RPMI8226 (cell line): ENCODE results near the gene GDF15.
"Not testable (repeated sequence)": the region's sequence is repeated elsewhere in the genome, so short reads cannot be mapped to it uniquely, and the experiment has no call there.

Experiments
- DNase-seq: peaks from one replicate; pipeline ENCODE4 v3.0.0-alpha.2; 2015

GDF15 gene, protein sequence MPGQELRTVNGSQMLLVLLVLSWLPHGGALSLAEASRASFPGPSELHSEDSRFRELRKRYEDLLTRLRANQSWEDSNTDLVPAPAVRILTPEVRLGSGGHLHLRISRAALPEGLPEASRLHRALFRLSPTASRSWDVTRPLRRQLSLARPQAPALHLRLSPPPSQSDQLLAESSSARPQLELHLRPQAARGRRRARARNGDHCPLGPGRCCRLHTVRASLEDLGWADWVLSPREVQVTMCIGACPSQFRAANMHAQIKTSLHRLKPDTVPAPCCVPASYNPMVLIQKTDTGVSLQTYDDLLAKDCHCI

DNA sequence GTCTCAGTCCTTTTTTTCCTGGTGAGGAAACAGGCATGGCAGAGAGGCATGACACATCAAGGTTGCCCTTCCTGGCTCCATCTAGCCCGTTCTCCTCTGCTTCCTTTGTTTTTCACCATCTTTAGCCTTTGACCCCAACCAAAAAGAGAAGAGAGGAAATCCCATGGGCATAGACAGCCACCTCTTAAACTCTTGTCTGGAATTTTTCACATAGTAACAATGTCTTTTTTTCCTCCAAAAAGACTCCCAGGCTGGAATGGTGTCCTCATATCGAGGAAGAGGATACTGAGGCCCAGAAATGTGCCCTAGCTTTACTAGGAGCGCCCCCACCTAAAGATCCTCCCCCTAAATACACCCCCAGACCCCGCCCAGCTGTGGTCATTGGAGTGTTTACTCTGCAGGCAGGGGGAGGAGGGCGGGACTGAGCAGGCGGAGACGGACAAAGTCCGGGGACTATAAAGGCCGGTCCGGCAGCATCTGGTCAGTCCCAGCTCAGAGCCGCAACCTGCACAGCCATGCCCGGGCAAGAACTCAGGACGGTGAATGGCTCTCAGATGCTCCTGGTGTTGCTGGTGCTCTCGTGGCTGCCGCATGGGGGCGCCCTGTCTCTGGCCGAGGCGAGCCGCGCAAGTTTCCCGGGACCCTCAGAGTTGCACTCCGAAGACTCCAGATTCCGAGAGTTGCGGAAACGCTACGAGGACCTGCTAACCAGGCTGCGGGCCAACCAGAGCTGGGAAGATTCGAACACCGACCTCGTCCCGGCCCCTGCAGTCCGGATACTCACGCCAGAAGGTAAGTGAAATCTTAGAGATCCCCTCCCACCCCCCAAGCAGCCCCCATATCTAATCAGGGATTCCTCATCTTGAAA lies at the start of gene GDF15:
GDF15 (plus strand) TSS at position 484 of the 868 bp plus-strand sequence; CDS start at position 516, 32 bp downstream.
- no peak for DNase-seq

DNA sequence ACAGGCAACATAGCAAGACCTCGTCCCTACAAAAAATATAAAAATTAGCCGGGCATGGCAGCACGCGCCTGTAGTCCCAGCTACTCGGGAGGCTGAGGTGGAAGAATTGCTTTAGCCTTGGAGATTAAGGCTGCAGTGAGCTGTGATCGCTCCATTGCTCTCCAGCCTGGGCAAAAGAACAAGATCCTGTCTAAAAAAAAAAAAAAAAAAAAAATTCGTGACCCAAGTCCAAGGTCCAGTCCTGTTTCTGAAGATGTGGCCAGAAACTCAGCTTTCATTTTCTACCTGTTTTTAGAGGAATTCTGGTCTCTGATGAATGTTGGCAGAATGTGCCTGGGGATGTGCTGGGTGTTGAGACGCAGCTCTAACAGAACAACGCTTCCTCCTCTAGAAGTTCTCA lies 47.4 kb upstream of the GDF15 start:
- no peak for DNase-seq

DNA sequence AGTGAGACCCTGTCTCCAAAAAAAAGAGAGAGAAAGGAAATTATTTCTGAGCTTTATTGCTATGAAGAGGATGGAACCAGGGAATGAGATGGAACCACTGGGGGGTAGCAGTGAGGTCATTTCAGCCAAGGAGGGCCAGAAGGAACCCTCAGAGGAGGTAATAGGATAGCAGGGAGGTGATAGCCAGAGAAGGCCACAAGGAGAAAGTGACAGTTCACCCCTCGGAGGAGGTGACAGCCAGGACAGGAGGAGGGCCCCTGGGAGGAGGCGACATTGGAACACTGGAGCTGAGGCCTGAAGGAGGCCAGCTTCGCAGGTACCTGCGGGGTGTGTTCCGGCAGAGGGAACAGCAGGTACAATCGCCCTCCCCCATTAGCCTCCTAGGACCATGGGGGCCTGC lies 46.2 kb upstream of the GDF15 start:
- DNase-seq: peak; percentile 54

GRCh38 chr19:18340190-18340989 lies 45.6 kb upstream of the GDF15 start, which contains the start of gene PGPEP1:
Gene PGPEP1, plus strand, starts transcription at chr19:18340598. Its CDS starts 84 bp downstream, at chr19:18340682.
- peak; percentile 70 for DNase-seq

GRCh38 chr19:18340990-18341868 lies 44.7 kb upstream of the GDF15 start:
- DNase-seq: peak; percentile 78

- no peak for DNase-seq
Measured at GRCh38 chr19:18342090-18342632, 43.8 kb upstream of the GDF15 start.

GRCh38 chr19:18344582-18344950 lies 41.4 kb upstream of the GDF15 start:
- no peak for DNase-seq

- no peak for DNase-seq
Measured at GRCh38 chr19:18345296-18345695, 40.7 kb upstream of the GDF15 start.

DNA sequence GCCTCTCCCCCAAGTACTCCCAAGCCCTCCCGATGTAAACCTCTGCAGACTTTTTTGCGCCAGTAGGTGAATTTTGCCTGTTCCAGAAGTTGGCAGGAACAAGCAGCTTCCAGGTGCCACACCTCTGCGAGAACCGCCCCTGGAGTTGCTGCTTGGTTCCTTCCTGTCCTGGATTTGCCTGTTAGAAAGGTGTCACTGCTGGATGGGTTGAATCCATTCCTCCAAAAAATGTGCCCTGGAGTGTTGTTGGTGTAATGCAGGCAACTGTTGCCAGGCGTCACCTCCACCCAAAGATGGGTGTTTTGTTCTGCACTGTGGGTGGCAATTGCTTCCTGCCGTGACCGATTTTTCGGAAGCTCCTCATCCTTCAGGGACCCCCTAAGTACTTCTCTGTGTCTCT lies 39.9 kb upstream of the GDF15 start:
- no peak for DNase-seq

- DNase-seq: no peak
Measured at GRCh38 chr19:18348171-18348570, 37.8 kb upstream of the GDF15 start.

DNA sequence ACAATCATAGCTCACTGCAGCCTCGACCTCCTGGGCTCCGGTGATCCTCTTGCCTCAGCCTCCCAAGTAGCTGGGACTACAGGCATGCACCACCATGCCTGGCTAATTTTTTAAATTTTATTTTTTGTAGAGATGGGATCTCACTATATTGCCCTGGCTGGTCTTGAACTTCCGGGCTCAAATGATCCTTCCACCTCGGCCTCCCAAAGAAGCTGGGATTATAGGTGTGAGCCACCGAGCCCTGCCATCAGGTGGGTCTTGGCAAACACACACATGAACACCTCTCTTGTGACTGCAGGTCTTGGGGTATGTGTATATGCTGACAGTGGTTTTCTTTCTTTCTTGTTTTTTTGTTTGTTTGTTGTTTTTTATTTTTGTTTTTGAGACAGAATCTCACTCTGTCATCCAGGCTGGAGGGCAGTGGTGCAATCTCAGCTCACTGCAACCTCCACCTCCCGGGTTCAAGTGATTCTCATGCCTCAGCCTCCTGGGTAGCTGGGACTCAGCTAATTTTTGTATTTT lies 37.1 kb upstream of the GDF15 start:
- not testable (repeated sequence) for DNase-seq

GRCh38 chr19:18349524-18350128 lies 36.3 kb upstream of the GDF15 start:
- DNase-seq: peak; percentile 48

DNA sequence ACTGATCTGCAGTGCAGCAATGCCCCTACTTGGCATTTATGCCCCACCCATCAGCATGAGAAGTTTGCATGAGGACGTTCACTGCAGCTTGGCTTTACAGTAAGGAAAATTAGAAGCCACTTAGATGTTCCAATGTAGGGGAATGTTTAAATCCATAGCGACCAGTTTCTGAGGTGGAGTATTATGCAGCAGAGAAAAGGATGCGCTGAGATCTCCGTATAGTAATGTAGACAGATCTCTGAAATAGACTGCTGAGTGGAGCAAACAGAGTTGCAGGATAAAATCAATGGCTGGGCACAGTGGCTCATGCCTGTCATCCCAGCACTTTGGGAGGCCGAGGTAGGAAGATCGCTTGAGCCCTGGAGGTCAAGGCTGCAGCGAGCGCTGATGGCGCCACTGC lies 35.5 kb upstream of the GDF15 start:
- DNase-seq: no peak

DNA sequence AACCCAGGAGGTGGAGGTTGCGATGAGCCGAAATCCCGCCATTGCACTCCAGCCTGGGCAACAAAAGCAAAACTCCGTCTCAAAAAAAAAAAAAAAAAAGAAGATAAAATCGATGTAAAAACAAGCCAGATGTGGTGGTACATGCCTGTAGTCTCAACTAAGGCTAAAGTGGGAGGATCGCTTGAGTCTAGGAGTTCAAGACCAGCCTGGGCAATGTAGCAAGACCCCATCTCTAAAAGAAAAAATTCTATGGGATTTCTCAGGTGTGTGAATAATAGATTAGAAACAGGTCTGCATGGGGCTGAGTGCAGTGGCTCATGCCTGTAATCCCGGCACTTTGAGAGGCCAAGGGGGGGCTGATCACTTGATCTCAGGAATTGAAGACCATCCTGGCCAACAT lies 34.4 kb upstream of the GDF15 start:
- DNase-seq: no peak

GRCh38 chr19:18353378-18354005 lies 32.5 kb upstream of the GDF15 start:
- DNase-seq: no peak

GRCh38 chr19:18354743-18355142 lies 31.2 kb upstream of the GDF15 start:
- DNase-seq: not testable (repeated sequence)

DNA sequence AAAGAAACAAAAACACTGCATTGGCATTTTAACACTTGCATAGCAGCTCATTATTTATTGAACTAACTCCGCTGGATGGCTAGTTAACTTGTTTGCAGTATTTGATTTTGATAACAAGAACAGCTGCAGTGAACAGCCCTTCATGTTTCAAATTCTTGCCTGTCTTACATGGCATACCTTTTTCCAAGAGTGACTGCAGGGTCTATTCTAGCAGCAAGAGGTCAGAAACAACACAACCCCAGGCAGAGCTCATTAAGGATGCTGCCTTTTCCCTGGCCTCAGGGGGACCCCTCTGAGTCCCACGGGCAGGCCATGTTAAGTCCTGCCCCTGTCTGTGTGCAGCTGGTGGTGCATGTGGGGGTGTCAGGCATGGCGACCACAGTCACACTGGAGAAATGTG lies 28.9 kb upstream of the GDF15 start:
- DNase-seq: no peak

DNA sequence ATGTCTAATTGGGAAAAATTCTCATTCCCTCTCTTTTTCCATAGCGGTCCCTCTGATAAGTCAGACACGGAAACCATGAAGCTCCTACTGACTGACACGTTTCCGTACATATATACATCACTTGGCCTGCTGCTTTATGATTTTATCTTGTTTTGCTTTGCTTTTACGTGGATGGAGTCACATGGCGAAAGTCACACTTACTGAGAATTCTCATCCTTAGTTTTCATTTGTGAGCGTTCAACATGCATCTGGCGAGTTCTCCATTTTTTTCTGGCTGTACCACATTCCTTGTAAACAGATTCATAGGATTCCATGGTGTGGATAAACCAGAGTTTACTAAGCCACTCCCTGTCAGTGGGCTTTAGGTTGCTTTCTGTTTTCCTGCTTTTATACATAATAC lies 24.3 kb upstream of the GDF15 start:
- DNase-seq: no peak

DNA sequence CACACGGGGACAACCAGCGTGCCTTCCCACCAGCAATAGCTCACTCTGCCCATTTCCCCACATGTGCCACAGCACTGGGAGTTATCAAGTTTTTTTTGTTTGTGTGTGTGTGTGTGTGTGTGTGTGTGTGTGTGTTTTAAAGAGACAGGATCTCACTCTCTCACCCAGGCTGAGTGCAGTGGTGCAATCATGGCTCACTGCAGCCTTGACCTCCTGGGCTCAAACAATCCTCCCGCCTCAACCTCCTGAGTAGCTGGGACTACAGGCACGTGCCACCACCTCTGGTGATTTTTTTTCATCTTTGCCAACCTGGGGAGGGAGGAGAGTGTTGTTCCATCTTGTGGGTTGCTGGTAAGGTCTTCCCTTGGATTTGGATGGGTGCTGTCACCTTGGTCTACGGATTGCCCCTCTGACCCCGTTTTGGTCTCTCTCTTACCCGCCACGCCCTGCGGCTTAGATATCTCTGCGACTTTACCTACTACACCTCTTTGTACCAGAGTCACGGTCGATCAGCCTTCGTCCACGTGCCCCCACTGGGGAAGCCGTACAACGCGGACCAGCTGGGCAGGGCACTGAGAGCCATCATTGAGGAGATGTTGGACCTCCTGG lies 22.9 kb upstream of the GDF15 start:
- no peak for DNase-seq

DNA sequence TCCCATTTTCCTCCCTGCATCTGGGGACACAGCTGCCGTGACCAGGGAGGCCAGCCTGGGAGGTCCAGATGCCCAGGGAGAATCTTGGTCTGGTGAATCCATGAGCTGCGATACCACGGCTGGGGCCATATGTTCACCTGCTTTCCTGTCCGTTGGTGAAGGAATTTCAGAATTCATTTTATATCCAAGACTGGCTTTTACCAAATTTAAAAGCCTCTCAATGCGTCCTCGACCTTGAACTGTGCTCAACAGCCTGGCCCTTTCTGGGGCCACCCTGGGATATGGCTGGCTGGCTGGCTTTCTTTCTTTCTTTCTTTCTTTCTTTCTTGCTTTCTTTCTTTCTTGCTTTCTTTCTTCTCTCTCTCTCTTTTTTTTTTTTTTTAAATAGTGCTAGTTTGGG lies 22.2 kb upstream of the GDF15 start:
- DNase-seq: no peak
